HFFc6 (cell line): Measurements from ENCODE around the gene AKAP12. TPM values are rescaled to one million over a fixed set of nuclear protein-coding genes. Genes with fewer than 3 reads are reported as not detected.
A peak's percentile ranks its signal among the peaks of the same experiment; 100 is the strongest.

Experiments used
- DNase-seq: peaks from one replicate; pipeline ENCODE4 v3.0.0-alpha.2; 2018
- H3K27ac Mint-ChIP-seq: 2 replicates; pipeline ENCODE4 v1.8.0; 2020; ENCODE audit warnings: mild to moderate bottlenecking, mixed read lengths
- H3K27me3 Mint-ChIP-seq: 2 replicates; pipeline ENCODE4 v1.8.0; 2021; ENCODE audit warnings: mild to moderate bottlenecking, moderate library complexity, mixed read lengths; ENCODE audit not compliant: insufficient read depth
- H3K36me3 Mint-ChIP-seq: 2 replicates; pipeline ENCODE4 v1.8.0; 2021; ENCODE audit warnings: low read depth, mixed read lengths
- H3K4me1 Mint-ChIP-seq: 2 replicates; pipeline ENCODE4 v1.8.0; 2020; ENCODE audit warnings: low read depth, mixed read lengths
- H3K4me3 Mint-ChIP-seq: 2 replicates; pipeline ENCODE4 v1.8.0; 2020; ENCODE audit warnings: mild to moderate bottlenecking, moderate library complexity, mixed read lengths
- H3K9me3 Mint-ChIP-seq: 2 replicates; pipeline ENCODE4 v1.8.0; 2020; ENCODE audit warnings: mild to moderate bottlenecking, mixed read lengths
- CTCF ChIP-seq: fragments of 200-600 bp; sonication (generic); IDR thresholded peaks from 2 replicates; pipeline ENCODE4 v1.5.0; 2021; ENCODE audit warnings: antibody characterized with exemption, mild to moderate bottlenecking
- total RNA-seq, 6 experiments: library from RNA; stranded (reverse); fragmentation: NEBNext Ultra II Directional; extraction: Animal tissue kit (Norgen Biotek cat#: 25700); gene quantifications; 2 replicates in 1 of 6; 3 replicates in 5 of 6; pipeline ENCODE4 v1.2.3, GENCODE V29; 2021

Gene AKAP12
- total RNA-seq, 6 experiments from 2014 or later = 3.7 to 8.6 (median 7.0) TPM

DNA sequence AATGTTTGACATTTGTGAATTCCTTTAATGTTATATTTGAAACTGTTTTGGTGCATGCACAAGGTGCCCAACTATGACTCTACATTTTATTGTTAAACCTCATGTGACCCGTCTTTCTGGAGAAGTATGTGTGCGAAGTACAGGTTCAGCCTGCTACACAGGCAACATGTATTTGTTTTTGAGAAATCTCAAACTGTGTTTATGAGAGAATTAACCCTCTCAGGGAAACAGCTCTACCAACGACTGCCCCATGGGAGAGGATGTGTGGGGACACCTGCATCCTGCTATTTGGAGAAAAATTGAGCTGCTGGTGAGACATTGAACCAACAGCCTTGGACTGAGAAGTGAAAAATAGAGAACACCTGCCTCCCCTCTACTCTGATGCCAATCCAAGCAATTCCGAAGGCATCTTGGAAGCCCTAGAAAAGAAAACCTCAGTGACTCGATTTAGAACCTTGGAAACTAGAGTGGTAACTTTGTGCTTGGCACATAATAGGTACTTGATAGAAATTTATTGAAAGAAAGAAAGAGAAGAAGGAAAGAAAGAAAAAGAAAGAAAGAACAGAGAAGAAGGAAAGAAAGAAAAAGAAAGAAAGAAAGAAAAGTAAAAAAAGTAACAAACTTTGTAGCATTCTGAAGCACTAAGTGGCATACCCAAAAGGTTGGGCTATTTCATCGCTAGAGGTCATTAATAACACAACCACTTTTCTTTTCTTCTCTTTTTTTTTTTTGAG is 2.9 kb upstream of the AKAP12 start:
- H3K4me1 Mint-ChIP-seq = no peaks in the 10 kb centered on the region
- no peaks in the 10 kb centered on the region for H3K36me3 Mint-ChIP-seq
- H3K9me3 Mint-ChIP-seq = no peaks in the 10 kb centered on the region
- H3K4me3 Mint-ChIP-seq = no peak overlapping the region
- peaks cover 28% of the 10 kb centered on the region for H3K27me3 Mint-ChIP-seq
- no peak for DNase-seq
- TF ChIP-seq CTCF = no peak
- H3K27ac Mint-ChIP-seq = no peak overlapping the region

DNA sequence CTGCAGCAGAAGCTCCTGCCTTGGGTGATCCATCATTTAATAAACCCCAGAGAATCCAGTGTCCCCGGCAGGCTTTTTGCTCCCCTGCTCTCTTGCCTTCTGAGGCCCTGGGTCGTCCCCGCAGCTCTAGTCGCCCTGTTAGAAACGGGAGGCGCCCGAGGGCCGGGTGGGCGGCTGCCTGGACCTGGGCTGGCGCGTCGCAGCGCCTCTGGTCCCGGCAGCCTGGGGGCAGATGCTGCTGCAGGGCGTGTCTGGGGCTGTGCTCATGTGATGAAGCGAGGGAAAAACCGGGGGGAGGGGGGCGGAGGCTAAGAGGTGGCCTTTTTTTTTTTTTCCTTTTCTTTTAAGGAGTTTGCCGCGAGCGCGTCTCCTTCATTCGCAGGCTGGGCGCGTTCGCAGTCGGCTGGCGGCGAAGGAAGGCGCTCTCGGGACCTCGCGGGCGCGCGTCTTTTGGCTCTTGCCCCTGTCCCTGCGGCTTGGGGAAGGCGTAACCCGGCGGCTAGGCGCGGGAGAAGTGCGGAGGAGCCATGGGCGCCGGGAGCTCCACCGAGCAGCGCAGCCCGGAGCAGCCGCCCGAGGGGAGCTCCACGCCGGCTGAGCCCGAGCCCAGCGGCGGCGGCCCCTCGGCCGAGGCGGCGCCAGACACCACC is 394 bp downstream of the AKAP12 start:
- Mint-ChIP-seq H3K9me3 (no peaks in the 10 kb centered on the region), H3K4me1 (no peaks in the 10 kb centered on the region), H3K27me3 (peaks cover 28% of the 10 kb centered on the region), H3K27ac (no peak overlapping the region), H3K4me3 (peak overlapping the region; percentile 87), H3K36me3 (no peaks in the 10 kb centered on the region)
- DNase-seq = peak; percentile 0
- TF ChIP-seq CTCF = no peak

DNA sequence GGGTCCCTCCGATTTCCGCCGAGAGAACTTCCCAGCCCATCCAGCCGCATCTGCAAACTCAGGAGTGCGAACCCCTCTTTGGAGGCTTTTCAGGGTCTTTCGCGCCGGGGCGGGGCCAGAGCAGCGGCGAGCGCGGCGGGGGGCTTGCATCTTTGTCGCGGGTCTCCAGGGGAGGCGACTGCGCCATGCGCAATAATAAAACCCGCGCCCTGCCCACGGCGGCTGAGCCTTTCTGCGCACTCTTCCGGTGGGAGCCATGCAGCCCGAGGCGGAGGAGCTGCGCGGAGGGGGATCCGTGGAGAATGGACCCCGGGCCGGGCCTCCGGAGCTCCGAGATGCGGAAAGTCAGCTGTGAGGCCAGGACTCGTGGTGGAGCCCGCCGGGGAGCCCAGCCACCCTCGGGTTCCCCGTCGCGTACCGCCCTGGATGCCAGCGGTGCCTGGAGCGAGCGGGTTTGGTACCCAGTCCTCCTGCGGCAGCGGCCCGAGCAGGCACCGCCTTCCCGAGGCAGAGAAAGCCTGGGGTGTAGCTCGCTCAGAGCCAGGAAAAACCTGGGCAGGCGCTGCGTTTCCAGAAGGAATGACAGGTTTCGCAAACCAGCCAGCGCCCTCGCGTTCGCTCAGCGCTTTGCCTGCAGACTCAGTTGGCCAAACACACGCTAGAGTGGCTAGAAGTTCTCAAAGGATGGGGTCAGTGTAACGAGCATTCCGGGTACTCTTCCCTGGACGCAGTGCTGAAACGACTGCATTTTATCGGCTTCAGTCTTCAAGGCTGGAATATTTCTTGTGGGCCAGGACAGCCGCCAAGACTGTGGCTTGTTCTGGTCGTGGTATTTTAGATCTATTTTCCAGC is 1.2 kb downstream of the AKAP12 start:
- H3K27me3 Mint-ChIP-seq = peaks cover 28% of the 10 kb centered on the region
- H3K36me3 Mint-ChIP-seq = no peaks in the 10 kb centered on the region
- H3K27ac Mint-ChIP-seq = no peak overlapping the region
- no peaks in the 10 kb centered on the region for H3K9me3 Mint-ChIP-seq
- DNase-seq = peak; percentile 16
- peak overlapping the region; percentile 76 for H3K4me3 Mint-ChIP-seq
- no peak for TF ChIP-seq CTCF
- H3K4me1 Mint-ChIP-seq = no peaks in the 10 kb centered on the region

DNA sequence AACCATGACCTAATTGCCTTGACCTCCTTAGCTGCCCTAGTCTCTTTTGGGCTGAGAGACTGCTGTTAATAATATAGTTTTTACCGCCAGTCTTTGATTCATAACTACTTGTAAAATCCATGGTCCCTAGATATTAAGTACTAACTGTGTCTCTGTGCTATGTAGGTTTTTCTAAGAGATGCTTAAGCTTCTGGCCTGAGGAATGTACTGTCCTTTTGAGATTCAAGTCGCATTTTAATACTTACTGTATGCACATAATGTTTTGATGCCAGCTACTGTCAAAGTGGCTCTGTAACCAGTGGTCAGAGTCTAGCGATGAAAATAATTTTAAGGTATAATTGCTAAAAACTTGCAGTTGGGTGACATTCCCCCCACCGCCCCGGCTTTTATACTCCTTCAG is 2.1 kb downstream of the AKAP12 start:
- H3K4me3 Mint-ChIP-seq = no peak overlapping the region
- no peak overlapping the region for H3K27ac Mint-ChIP-seq
- DNase-seq = no peak
- TF ChIP-seq CTCF = no peak
- peaks cover 24% of the 10 kb centered on the region for H3K27me3 Mint-ChIP-seq
- no peaks in the 10 kb centered on the region for H3K4me1 Mint-ChIP-seq
- H3K9me3 Mint-ChIP-seq = no peaks in the 10 kb centered on the region
- no peaks in the 10 kb centered on the region for H3K36me3 Mint-ChIP-seq

DNA sequence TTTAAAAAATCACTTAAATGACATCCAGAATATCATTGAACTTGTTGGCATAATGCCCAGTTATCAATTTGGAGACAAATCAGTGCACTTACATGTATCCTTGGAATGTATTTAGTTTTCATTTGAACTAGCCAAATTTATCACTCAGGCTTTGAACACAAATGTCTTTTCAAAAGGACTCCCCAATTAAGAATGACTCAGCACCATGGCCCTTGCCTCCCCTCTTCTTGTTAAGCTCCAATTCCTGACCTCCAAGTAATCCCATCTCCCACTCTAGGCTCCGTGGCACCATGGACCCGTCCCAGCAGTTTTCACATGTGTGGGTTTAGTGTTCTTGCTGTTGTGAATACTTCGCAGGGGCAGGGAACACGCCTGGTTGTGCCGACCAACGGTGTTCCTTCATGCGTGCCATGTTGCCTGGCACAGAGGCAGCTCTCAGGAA is 2.7 kb downstream of the AKAP12 start:
- H3K4me1 Mint-ChIP-seq = no peaks in the 10 kb centered on the region
- H3K4me3 Mint-ChIP-seq = no peak overlapping the region
- H3K27me3 Mint-ChIP-seq = peaks cover 21% of the 10 kb centered on the region
- no peak for TF ChIP-seq CTCF
- no peaks in the 10 kb centered on the region for H3K36me3 Mint-ChIP-seq
- DNase-seq = no peak
- no peak overlapping the region for H3K27ac Mint-ChIP-seq
- no peaks in the 10 kb centered on the region for H3K9me3 Mint-ChIP-seq
